Right cardiac atrium (tissue), 5 donors: ENCODE results near the gene ATL1. TPM values are rescaled to one million over a fixed set of nuclear protein-coding genes. Genes with fewer than 3 reads are reported as not detected.
A peak's percentile ranks its signal among the peaks of the same experiment; 100 is the strongest.
"Not testable (repeated sequence)": the region's sequence is repeated elsewhere in the genome, so short reads cannot be mapped to it uniquely, and the experiment has no call there.

ENCODE experiments used
- ATAC-seq, 2 donors: fragments of 200-7000 bp; cut with Tn5 transposase; one replicate each; pipeline versions ENCODE4 v1.8.0 to v1.9.1; 2020; ENCODE audit warnings: moderate library complexity in 2 of 2, mild to moderate bottlenecking in 1 of 2
- DNase-seq, 3 donors: peaks; one replicate each; pipeline ENCODE4 v3.0.0-alpha.2; 2020
- H3K27ac ChIP-seq: one replicate; pipeline ENCODE4 v1.5.1; 2013; ENCODE audit warnings: mild to moderate bottlenecking, low read length, control low read depth, moderate library complexity
- H3K27me3 ChIP-seq: one replicate; pipeline ENCODE4 v1.6.1; 2013; ENCODE audit not compliant: control insufficient read depth, insufficient read depth
- H3K4me1 ChIP-seq: one replicate; pipeline ENCODE4 v1.6.1; 2013; ENCODE audit warnings: low read length; ENCODE audit not compliant: control insufficient read depth, insufficient read depth
- H3K4me3 ChIP-seq: one replicate; pipeline ENCODE4 v1.5.1; 2013; ENCODE audit warnings: low read length, control low read depth
- H3K9me3 ChIP-seq: one replicate; pipeline ENCODE4 v1.6.1; 2013; ENCODE audit warnings: low read length; ENCODE audit not compliant: control insufficient read depth
- WGBS: extraction: QIAGEN DNeasy Blood & Tissue Kit; methylation state at CpG from one replicate; pipeline ENCODE4 v1.1.7; 2013; 5-methylcytosine and 5-hydroxymethylcytosine counted together
- intact Hi-C, 4 donors: fragments of 100-400 bp; cut with DNase I; formaldehyde crosslinking; loops; one replicate each; pipeline versions ENCODE4 v1.11.0 to v1.14.0; 2022 to 2023
- polyA plus RNA-seq: library from polyadenylated mRNA; stranded (reverse); fragments of 200-250 nt; gene quantifications from one replicate; pipeline ENCODE4 v1.2.3, GENCODE V29; 2013
- total RNA-seq, 4 donors: library from RNA; stranded (reverse); fragmentation: NEBNext Ultra II Directional; extraction: Animal tissue kit (Norgen Biotek cat#: 25700); gene quantifications; one replicate each; pipeline ENCODE4 v1.2.1, GENCODE V29; 2021
- donor health status: healthy with polysubstance abuse.
- donor health status: DM: no; HTN: yes; CAD: no.
- donor health status: DM: no; HTN: no; CAD: no.
- donor health status: DM: no; HTN: yes; CAD: no; lungs with severe emphysema.
- donor health status: DM: yes; HTN: yes; CAD: no.

ATL1 gene
- total and polyA plus RNA-seq, 5 donors = 1.4 to 2.8 (median 2.2) TPM

GRCh38 chr14:50656776-50657175 lies 96.8 kb downstream of the ATL1 start:
- Histone ChIP-seq H3K4me3 (no peak overlapping the region), H3K27me3 (no peaks in the 10 kb centered on the region), H3K9me3 (no peaks in the 10 kb centered on the region), H3K4me1 (peaks cover 5% of the 10 kb centered on the region), H3K27ac (no peak overlapping the region)
- WGBS = 90% methylated on average over 6 of the region's 6 CpGs
- intact Hi-C loops = no loop called here
- ATAC-seq (no peak), DNase-seq (peak in 1 of 3 donors; percentile 54)

DNA sequence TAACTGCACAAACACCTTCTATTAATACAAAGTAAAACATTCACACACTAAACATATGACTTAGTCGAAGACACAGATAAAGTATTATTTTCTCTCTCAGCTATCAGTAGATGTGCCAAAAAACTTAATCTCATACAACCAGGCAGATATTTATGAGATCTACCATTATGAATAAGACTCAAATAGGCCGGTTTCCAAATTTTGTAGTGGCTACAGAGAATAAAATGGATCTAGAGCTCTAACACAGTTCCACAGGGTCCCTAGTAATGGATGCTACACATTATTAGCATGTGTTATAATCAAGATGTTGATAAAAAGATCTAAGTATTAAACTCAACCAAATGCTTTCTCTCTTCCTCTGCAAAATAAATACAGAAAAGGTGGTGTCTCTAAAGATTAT lies 97.8 kb downstream of the ATL1 start:
- ATAC-seq (peak in 1 of 2 donors; percentile 52), DNase-seq (no peak)
- intact Hi-C loops = no loop called here
- H3K27ac ChIP-seq = no peak overlapping the region
- H3K4me3 ChIP-seq = peak overlapping the region; percentile 35
- H3K4me1 ChIP-seq = peaks cover 5% of the 10 kb centered on the region
- 17% methylated on average over 2 of the region's 2 CpGs for WGBS
- no peaks in the 10 kb centered on the region for H3K9me3 ChIP-seq
- H3K27me3 ChIP-seq = no peaks in the 10 kb centered on the region

GRCh38 chr14:50658203-50658602 lies 98.3 kb downstream of the ATL1 start:
- intact Hi-C loops = no loop called here
- Histone ChIP-seq H3K27ac (no peak overlapping the region), H3K27me3 (no peaks in the 10 kb centered on the region), H3K4me1 (peaks cover 4% of the 10 kb centered on the region), H3K9me3 (no peaks in the 10 kb centered on the region), H3K4me3 (peak overlapping the region; percentile 35)
- ATAC-seq = peak; percentile 65 to 80
- peak in 2 of 3 donors; percentile 22 to 30 for DNase-seq
- 17% methylated on average over 6 of the region's 6 CpGs for WGBS

GRCh38 chr14:50659327-50659974 lies 99.5 kb downstream of the ATL1 start:
- Histone ChIP-seq H3K4me3 (peak overlapping the region; percentile 20), H3K9me3 (no peaks in the 10 kb centered on the region), H3K27me3 (no peaks in the 10 kb centered on the region), H3K27ac (peak overlapping the region; percentile 83), H3K4me1 (peaks cover 4% of the 10 kb centered on the region)
- ATAC-seq = peak in 1 of 2 donors; percentile 52
- intact Hi-C loops = no loop called here
- WGBS = 70% methylated on average over 6 of the region's 6 CpGs
- peak in 1 of 3 donors; percentile 49 for DNase-seq

DNA sequence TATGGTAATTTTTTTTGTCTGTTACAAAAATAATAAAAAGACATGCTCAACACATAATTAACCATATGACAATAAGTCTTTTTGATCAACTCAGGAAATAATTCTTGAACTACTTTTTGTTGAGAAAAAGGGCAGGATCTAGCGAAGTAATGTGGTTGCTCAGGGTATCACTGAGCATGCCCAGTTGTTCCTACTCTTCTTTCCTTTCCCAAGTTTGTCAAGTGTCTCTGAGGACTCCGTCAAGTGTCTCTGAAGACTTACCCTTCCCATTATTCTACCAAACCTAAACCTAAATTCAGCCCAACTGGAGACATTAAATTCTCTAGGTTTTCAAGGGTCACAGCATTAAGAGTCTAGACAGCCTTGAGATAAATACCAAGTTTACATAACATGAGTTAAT lies 104.6 kb downstream of the ATL1 start:
- WGBS = 93% methylated on average over 2 of the region's 2 CpGs
- H3K9me3 ChIP-seq, intact Hi-C loops, DNase-seq, ATAC-seq, H3K27me3 ChIP-seq, H3K4me1 ChIP-seq, H3K27ac ChIP-seq, H3K4me3 ChIP-seq: not testable (repeated sequence)

DNA sequence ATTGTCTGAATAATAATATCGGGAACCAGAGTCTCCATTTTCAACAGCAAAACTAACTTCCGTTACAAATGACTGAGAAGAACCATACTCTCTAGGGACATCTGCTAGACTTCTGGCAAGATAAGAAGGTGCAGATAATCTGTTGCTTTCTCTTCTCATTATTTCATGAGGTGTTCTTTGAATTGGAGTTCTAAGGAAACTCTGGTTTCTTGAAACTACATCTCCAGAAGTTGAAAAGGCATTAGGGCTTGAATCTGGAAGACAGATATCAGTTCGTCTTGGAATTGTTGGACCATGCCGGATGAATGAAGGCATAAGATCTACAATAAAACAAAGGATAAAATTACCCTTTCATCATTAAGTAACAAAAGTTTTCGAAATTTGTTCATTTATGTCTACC lies 105.4 kb downstream of the ATL1 start:
- H3K4me3 ChIP-seq, H3K4me1 ChIP-seq, ATAC-seq, H3K27me3 ChIP-seq, H3K27ac ChIP-seq, H3K9me3 ChIP-seq, intact Hi-C loops, DNase-seq: not testable (repeated sequence)
- WGBS = 49% methylated on average over 5 of the region's 5 CpGs

DNA sequence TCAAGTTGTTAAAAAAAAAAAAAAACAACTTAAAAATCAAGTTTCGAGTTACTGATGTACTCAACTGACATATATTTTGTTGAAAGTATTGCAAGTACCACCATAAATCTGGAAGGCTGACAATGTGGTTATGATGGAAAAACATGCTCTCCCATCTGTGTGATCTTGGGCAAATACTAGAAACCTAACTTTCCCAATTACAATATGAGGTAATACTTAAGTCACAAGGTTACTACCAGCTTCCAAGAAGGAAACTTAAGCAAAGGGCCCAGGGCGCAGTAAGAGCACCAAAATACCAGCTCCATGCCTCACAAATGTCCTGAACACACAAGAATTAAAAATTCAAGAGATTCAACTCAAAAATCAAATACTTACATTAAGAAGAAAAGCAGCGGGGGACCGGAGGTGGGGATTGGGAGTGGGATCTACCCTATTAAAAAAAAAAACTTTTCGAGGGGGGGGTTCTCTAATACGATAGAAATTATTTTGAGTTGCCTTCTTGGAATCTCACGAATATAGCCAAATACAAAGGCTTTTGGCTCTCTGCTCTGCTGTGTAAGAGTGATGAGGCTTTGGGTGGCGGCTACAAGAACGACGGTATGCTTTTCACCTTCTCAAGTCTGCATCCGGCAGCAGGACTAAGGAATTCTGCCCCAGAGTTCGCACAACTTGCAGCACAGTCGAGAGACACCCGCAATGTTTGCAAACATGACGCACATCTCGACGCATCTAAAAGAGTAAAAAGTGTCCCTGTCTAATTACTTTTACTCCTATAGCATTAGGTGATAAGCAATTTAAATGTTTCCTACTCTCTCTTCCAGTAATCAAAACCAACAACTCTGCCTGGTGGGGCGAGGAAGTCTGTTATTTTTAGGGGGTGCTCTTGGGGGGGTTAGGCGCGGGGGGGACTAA lies 107.1 kb downstream of the ATL1 start:
- ATAC-seq (peak; percentile 25 to 40), DNase-seq (peak in 2 of 3 donors; percentile 25 to 54)
- Histone ChIP-seq H3K27me3 (no peaks in the 10 kb centered on the region), H3K4me3 (peak overlapping the region; percentile 97), H3K9me3 (no peaks in the 10 kb centered on the region), H3K4me1 (no peaks in the 10 kb centered on the region), H3K27ac (peak overlapping the region; percentile 99)
- WGBS = 2% methylated on average over 20 of the region's 20 CpGs
- intact Hi-C loops = no loop called here

DNA sequence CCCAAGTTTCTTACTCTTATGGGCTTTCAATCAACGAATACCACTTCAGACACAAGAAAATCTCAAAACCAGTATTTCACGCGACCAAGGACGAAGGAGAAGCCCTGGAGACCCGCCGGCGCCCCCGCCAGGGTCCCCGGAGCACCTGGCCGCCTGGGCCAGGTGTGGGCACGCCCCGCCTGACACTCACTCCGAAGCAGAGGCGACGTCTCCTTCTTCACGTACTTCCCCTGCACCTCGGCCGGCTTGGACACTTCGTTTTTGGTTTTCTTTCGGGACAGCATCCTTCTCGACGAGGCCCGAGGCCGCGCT lies 107.7 kb downstream of the ATL1 start:
- Histone ChIP-seq H3K4me3 (peak overlapping the region; percentile 97), H3K27ac (peak overlapping the region; percentile 99), H3K9me3 (no peaks in the 10 kb centered on the region), H3K4me1 (no peaks in the 10 kb centered on the region), H3K27me3 (no peaks in the 10 kb centered on the region)
- intact Hi-C loops = no loop called here
- peak; percentile 4 to 18 for ATAC-seq
- DNase-seq = no peak
- whole genome bisulfite sequencing = under 1% methylated on average over 25 of the region's 25 CpGs

DNA sequence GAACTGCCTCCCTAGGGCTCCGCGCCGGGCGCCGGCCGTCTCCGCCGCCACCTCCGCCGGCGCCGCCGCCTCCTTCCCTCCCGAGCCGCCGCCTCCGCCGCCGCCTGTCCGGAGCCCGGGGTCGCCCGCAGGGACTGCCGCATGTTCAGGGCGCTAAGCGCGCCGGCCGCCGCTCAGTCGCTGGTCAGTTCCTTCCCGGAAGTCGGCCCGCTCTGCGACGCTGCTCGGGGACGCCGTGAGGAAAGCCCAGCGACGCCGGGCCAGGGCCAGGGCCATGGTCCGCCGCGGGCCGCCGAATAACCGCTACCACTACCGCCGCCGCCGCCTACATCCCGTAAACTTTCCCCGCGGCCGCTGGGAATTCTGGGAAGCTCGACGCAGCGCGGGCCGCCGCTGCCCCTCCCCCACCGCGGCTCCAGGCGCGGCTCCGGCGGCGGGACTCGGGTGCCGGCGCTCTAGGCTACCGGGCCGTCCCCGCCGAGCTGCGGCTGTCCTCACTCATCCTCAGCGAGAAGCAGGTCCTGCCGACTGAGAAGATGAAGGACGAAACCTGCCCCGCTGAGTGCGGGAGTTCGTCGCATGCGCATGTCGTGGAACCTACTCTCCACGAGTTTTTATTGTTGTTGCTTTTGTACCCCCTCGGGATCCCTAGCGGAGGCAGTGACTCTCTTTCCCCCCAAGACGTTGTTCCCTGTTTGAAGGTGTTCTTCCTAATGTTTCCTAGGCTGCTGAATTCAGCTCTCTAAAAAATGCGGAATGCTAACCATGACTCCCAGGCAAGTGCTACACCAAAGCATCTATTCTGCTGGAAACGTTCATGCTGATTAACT lies 108.3 kb downstream of the ATL1 start, which contains the start of gene SAV1:
Gene SAV1 (minus strand): TSS at position 311 of the 830 bp plus-strand sequence. CDS start 339 bp downstream, outside the sequence.
- Histone ChIP-seq H3K27ac (peak within 1 kb of the TSS; percentile 99), H3K4me1 (no peaks in the 10 kb centered on the region), H3K9me3 (no peaks in the 10 kb centered on the region), H3K4me3 (peak within 1 kb of the TSS; percentile 97), H3K27me3 (no peaks in the 10 kb centered on the region)
- DNase-seq (peak; percentile 87 to 94 (median 94)), ATAC-seq (peak; percentile 96 to 97)
- WGBS = under 1% methylated on average over 90 of the region's 92 CpGs
- intact Hi-C loops = no loop called here

DNA sequence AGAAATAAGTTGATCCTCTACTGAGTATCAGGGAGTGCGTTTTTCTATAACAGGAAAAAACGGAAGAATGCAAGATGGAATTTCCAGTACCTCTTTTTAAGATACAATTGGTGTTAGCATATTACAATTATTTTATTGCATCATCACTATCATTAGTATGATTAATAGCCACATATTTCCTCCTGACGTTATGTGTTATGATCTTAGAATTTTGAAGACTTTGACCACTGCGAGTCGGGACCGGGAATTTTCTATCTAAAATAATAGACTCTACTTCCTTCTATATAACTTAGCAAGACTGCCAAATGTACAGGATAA lies 108.8 kb downstream of the ATL1 start:
- Histone ChIP-seq H3K27me3 (no peaks in the 10 kb centered on the region), H3K4me1 (no peaks in the 10 kb centered on the region), H3K4me3 (peak overlapping the region; percentile 97), H3K9me3 (no peaks in the 10 kb centered on the region), H3K27ac (peak overlapping the region; percentile 99)
- WGBS = 9% methylated on average over 6 of the region's 6 CpGs
- no peak for ATAC-seq
- intact Hi-C loops = no loop called here
- DNase-seq = no peak
